Activated T-cell treated with anti-CD3 and anti-CD28 coated beads, Interleukin-2, amount 50 U/mL, for 48 hours (primary cell): ENCODE results near the gene FAM25C.
"Not testable (repeated sequence)": the region's sequence is repeated elsewhere in the genome, so short reads cannot be mapped to it uniquely, and the experiment has no call there.

Source experiments
- DNase-seq, 2 experiments: peaks; one replicate each; pipeline ENCODE4 v3.0.0-alpha.2; 2020

Gene FAM25C

GRCh38 chr10:47999691-48000090 is at the start of gene FAM25C:
Gene FAM25C, minus strand, starts transcription at chr10:47999791. Its CDS starts 26 bp downstream, at chr10:47999765.
- DNase-seq: not testable (repeated sequence)

- DNase-seq: not testable (repeated sequence)
These were observed 45.0 kb upstream of the FAM25C start for GRCh38 chr10:48044557-48044956.

- not testable (repeated sequence) for DNase-seq
These were observed 31.8 kb upstream of the FAM25C start for GRCh38 chr10:48031390-48031789.

- not testable (repeated sequence) for DNase-seq
These were observed 2.7 kb upstream of the FAM25C start for GRCh38 chr10:48002306-48002705.

GRCh38 chr10:47994045-47994444 is 5.5 kb downstream of the FAM25C start:
- DNase-seq: not testable (repeated sequence)

- DNase-seq: not testable (repeated sequence)
These were observed 7.0 kb downstream of the FAM25C start for GRCh38 chr10:47992560-47992959.

- not testable (repeated sequence) for DNase-seq
These were observed 7.9 kb downstream of the FAM25C start for GRCh38 chr10:47991706-47992105.

- DNase-seq: not testable (repeated sequence)
These were observed 9.5 kb downstream of the FAM25C start for GRCh38 chr10:47990097-47990496.

- not testable (repeated sequence) for DNase-seq
These were observed 10.0 kb downstream of the FAM25C start for GRCh38 chr10:47989542-47989950.

GRCh38 chr10:47988718-47989541 is 10.7 kb downstream of the FAM25C start:
- not testable (repeated sequence) for DNase-seq

- DNase-seq: not testable (repeated sequence)
These were observed 11.6 kb downstream of the FAM25C start for GRCh38 chr10:47987952-47988351.

GRCh38 chr10:47986413-47987230 is 13.0 kb downstream of the FAM25C start:
- DNase-seq: not testable (repeated sequence)

- DNase-seq: not testable (repeated sequence)
These were observed 24.2 kb downstream of the FAM25C start for GRCh38 chr10:47975409-47975808.

GRCh38 chr10:47973131-47973530 is 26.5 kb downstream of the FAM25C start:
- DNase-seq: not testable (repeated sequence)

GRCh38 chr10:47972077-47972476 is 27.5 kb downstream of the FAM25C start:
- DNase-seq: not testable (repeated sequence)

GRCh38 chr10:47971598-47971997 is 28.0 kb downstream of the FAM25C start:
- not testable (repeated sequence) for DNase-seq

- DNase-seq: not testable (repeated sequence)
These were observed 29.5 kb downstream of the FAM25C start for GRCh38 chr10:47970047-47970446.

- not testable (repeated sequence) for DNase-seq
These were observed 30.6 kb downstream of the FAM25C start for GRCh38 chr10:47968988-47969387.

GRCh38 chr10:47964280-47965063 is 35.1 kb downstream of the FAM25C start:
- DNase-seq: not testable (repeated sequence)

GRCh38 chr10:47962785-47963184 is 36.8 kb downstream of the FAM25C start:
- DNase-seq: not testable (repeated sequence)

- not testable (repeated sequence) for DNase-seq
These were observed 38.9 kb downstream of the FAM25C start for GRCh38 chr10:47960699-47961098.

GRCh38 chr10:47959677-47960076 is 39.9 kb downstream of the FAM25C start:
- not testable (repeated sequence) for DNase-seq

- not testable (repeated sequence) for DNase-seq
These were observed 42.4 kb downstream of the FAM25C start for GRCh38 chr10:47957158-47957557.
